ENCODE measurements around the gene IGF2.

Gene IGF2

DNA sequence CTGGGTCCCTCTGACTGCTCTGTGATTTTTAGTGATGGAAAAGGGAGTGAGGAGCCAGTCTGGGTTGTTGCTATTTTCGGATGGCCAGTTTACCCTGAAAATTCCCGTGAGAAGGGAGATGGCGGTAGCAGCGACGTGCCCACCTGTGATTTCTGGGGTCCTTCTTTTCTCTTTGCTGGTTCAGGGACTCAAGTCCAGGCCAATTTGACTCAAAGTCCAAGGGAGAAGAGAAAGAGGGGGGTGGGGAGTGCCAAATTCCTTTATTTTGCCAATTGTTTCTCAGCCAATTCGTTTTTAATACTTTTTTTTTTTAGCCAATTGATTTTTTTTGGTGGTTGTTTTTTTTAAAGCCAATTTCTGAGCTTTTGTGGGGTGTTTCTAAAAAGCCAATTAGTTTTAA is 6.9 kb downstream of the IGF2 start:
- no peak overlapping the region for H3K27ac ChIP-seq (ENCODE audit: extremely low read depth, low read depth, low read length)
- H3K36me3 ChIP-seq (ENCODE audit: control insufficient read depth in 2 of 2, insufficient read depth in 1 of 2, low read length in 2 of 2), result peaks cover 0 to 9% of the 10 kb centered on the region in 2 experiments; a peak in 1 of 3 replicates
- no peaks in the 10 kb centered on the region for H3K9me3 ChIP-seq (ENCODE audit: control insufficient read depth, insufficient read depth, low read depth, low read length)
- no peaks in the 10 kb centered on the region for H3K4me1 ChIP-seq (ENCODE audit: control insufficient read depth, insufficient read depth, low read length)
- ChIA-PET CTCF (interaction anchor here (0.7 to 0.9 kb wide), 2 partner anchors 18 to 41 kb away, joined by 3 read pairs; no protein-coding TSS in a partner anchor), POLR2A (no interaction called here)
- TF ChIP-seq ZNF777 (tag by site-specific recombination; IDR thresholded peaks at IDR 0.05; ENCODE audit: borderline replicate concordance) (no peak), ZNF133 (tag by site-specific recombination; IDR thresholded peaks at IDR 0.05) (no peak), ZNF433 (tag by site-specific recombination; IDR thresholded peaks at IDR 0.05; ENCODE audit: low read depth) (no peak), MEIS1 (CRISPR knock-in tag; IDR thresholded peaks at IDR 0.05; ENCODE audit: borderline replicate concordance) (no peak), ZNF10 (tag by site-specific recombination; IDR thresholded peaks at IDR 0.05) (no peak), ZNF354C (tag by site-specific recombination; IDR thresholded peaks at IDR 0.05; ENCODE audit: borderline replicate concordance, low read depth) (no peak), ZNF621 (tag by site-specific recombination; IDR thresholded peaks at IDR 0.05) (no peak), ZNF558 (tag by site-specific recombination; IDR thresholded peaks at IDR 0.05) (no peak), TRIM28 (IDR thresholded peaks at IDR 0.05; ENCODE audit: borderline replicate concordance, low read length) (no peak), ZNF792 (tag by site-specific recombination; IDR thresholded peaks at IDR 0.05) (no peak), ZNF274 (IDR thresholded peaks at IDR 0.05; ENCODE audit: low read length) (no peak), ZNF274 (tag by site-specific recombination; IDR thresholded peaks at IDR 0.05; ENCODE audit: borderline replicate concordance) (no peak), ZNF292 (tag by site-specific recombination; IDR thresholded peaks at IDR 0.05; ENCODE audit: borderline replicate concordance, low read depth) (no peak), ZNF266 (tag by site-specific recombination; IDR thresholded peaks at IDR 0.05; ENCODE audit: low read depth) (no peak), YY1 (tag by site-specific recombination; IDR thresholded peaks at IDR 0.05) (no peak), ZNF670 (tag by site-specific recombination; IDR thresholded peaks at IDR 0.05; ENCODE audit: low read depth) (no peak)
- TF ChIP-seq, protein P1, sequence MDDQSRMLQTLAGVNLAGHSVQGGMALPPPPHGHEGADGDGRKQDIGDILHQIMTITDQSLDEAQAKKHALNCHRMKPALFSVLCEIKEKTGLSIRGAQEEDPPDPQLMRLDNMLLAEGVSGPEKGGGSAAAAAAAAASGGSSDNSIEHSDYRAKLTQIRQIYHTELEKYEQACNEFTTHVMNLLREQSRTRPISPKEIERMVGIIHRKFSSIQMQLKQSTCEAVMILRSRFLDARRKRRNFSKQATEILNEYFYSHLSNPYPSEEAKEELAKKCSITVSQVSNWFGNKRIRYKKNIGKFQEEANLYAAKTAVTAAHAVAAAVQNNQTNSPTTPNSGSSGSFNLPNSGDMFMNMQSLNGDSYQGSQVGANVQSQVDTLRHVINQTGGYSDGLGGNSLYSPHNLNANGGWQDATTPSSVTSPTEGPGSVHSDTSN (CRISPR knock-in tag; IDR thresholded peaks at IDR 0.05), result no peak
- TF ChIP-seq, protein P2, sequence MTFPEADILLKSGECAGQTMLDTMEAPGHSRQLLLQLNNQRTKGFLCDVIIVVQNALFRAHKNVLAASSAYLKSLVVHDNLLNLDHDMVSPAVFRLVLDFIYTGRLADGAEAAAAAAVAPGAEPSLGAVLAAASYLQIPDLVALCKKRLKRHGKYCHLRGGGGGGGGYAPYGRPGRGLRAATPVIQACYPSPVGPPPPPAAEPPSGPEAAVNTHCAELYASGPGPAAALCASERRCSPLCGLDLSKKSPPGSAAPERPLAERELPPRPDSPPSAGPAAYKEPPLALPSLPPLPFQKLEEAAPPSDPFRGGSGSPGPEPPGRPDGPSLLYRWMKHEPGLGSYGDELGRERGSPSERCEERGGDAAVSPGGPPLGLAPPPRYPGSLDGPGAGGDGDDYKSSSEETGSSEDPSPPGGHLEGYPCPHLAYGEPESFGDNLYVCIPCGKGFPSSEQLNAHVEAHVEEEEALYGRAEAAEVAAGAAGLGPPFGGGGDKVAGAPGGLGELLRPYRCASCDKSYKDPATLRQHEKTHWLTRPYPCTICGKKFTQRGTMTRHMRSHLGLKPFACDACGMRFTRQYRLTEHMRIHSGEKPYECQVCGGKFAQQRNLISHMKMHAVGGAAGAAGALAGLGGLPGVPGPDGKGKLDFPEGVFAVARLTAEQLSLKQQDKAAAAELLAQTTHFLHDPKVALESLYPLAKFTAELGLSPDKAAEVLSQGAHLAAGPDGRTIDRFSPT (tag by site-specific recombination; IDR thresholded peaks at IDR 0.05), result no peak
- H3K4me3 ChIP-seq (ENCODE audit: low read depth, low read length), result no peak overlapping the region

DNA sequence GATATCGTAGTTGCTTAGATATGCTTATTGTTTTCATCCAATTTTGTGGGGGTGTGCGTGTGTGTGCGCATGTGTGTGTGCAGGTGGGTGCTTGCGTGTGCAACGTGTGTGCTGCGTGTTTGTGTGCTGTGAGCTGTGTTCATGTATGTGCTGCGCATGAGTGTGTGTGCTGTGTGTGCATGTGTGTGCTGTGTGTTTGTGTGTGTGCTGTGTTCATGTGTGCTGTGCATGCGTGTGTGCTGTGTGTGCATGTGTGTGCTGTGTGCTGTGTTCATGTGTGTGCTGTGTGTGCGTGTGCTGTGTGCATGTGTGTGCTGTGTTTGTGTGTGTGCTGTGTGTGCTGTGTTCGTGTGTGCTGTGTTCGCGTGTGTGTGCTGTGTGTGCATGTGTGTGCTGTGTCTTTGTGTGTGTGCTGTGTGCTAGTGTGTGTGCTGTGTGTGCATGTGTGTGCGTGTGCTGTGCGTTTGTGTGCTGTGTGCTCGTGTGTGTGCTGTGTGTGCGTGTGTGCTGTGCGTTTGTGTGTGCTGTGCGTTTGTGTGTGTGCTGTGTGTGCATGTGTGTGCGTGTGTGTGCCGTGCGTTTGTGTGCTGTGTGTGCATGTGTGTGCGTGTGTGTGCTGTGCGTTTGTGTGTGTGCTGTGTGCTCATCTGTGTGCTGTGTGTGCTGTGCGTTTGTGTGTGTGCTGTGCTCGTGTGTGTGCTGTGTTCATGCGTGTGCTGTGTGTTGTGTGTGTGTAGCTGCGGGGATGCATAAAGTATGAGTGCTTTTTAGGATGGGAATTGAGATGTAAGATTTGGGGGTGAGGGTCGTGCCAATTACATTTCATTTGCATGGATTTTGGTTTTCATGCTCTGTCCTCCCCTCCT is 7.6 kb downstream of the IGF2 start:
- peaks cover 0 to 9% of the 10 kb centered on the region in 2 experiments; a peak in 1 of 3 replicates for H3K36me3 ChIP-seq (ENCODE audit: control insufficient read depth in 2 of 2, insufficient read depth in 1 of 2, low read length in 2 of 2)

More for the DNA sequence above, 7.6 kb downstream of the IGF2 start:
- TF ChIP-seq, protein P3, sequence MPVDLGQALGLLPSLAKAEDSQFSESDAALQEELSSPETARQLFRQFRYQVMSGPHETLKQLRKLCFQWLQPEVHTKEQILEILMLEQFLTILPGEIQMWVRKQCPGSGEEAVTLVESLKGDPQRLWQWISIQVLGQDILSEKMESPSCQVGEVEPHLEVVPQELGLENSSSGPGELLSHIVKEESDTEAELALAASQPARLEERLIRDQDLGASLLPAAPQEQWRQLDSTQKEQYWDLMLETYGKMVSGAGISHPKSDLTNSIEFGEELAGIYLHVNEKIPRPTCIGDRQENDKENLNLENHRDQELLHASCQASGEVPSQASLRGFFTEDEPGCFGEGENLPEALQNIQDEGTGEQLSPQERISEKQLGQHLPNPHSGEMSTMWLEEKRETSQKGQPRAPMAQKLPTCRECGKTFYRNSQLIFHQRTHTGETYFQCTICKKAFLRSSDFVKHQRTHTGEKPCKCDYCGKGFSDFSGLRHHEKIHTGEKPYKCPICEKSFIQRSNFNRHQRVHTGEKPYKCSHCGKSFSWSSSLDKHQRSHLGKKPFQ (tag by site-specific recombination; IDR thresholded peaks at IDR 0.05), result 0 out of 2 replicates have a peak, but pooled peaks have one; percentile 29
- TF ChIP-seq, protein P4, sequence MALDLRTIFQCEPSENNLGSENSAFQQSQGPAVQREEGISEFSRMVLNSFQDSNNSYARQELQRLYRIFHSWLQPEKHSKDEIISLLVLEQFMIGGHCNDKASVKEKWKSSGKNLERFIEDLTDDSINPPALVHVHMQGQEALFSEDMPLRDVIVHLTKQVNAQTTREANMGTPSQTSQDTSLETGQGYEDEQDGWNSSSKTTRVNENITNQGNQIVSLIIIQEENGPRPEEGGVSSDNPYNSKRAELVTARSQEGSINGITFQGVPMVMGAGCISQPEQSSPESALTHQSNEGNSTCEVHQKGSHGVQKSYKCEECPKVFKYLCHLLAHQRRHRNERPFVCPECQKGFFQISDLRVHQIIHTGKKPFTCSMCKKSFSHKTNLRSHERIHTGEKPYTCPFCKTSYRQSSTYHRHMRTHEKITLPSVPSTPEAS (tag by site-specific recombination; IDR thresholded peaks at IDR 0.05), result peak; percentile 100
- TF ChIP-seq, protein P5, sequence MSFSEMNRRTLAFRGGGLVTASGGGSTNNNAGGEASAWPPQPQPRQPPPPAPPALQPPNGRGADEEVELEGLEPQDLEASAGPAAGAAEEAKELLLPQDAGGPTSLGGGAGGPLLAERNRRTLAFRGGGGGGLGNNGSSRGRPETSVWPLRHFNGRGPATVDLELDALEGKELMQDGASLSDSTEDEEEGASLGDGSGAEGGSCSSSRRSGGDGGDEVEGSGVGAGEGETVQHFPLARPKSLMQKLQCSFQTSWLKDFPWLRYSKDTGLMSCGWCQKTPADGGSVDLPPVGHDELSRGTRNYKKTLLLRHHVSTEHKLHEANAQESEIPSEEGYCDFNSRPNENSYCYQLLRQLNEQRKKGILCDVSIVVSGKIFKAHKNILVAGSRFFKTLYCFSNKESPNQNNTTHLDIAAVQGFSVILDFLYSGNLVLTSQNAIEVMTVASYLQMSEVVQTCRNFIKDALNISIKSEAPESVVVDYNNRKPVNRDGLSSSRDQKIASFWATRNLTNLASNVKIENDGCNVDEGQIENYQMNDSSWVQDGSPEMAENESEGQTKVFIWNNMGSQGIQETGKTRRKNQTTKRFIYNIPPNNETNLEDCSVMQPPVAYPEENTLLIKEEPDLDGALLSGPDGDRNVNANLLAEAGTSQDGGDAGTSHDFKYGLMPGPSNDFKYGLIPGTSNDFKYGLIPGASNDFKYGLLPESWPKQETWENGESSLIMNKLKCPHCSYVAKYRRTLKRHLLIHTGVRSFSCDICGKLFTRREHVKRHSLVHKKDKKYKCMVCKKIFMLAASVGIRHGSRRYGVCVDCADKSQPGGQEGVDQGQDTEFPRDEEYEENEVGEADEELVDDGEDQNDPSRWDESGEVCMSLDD (tag by site-specific recombination; IDR thresholded peaks at IDR 0.05), result no peak
- Histone ChIP-seq H3K4me1 (ENCODE audit: control insufficient read depth, insufficient read depth, low read length) (no peaks in the 10 kb centered on the region), H3K27ac (ENCODE audit: extremely low read depth, low read depth, low read length) (no peak overlapping the region), H3K4me3 (ENCODE audit: low read depth, low read length) (no peak overlapping the region), H3K9me3 (ENCODE audit: control insufficient read depth, insufficient read depth, low read depth, low read length) (no peaks in the 10 kb centered on the region)
- CTCF ChIA-PET, result interaction anchor here (0.7 to 0.9 kb wide), 2 partner anchors 19 to 42 kb away, joined by 3 read pairs; no protein-coding TSS in a partner anchor
- POLR2A ChIA-PET, result no interaction called here

All from HEK293 (cell line).